Lower leg skin (tissue), 4 donors: Measurements from ENCODE around the gene C9orf152. TPM values are rescaled to one million over a fixed set of nuclear protein-coding genes. Genes with fewer than 3 reads are reported as not detected.
A peak's percentile ranks its signal among the peaks of the same experiment; 100 is the strongest.

Experiments
- DNase-seq, 2 donors: peaks; one replicate each; pipeline ENCODE4 v3.0.0-alpha.2; 2019; ENCODE audit warnings: low spot score in 2 of 2
- H3K4me3 ChIP-seq: fragments of 200-600 bp; sonication (generic); 2 replicates; pipeline ENCODE4 v1.5.1; 2017; ENCODE audit warnings: mild to moderate bottlenecking, low read depth; ENCODE audit not compliant: poor library complexity, severe bottlenecking
- CTCF ChIP-seq, 3 donors: fragments of 450-650 bp; IDR thresholded peaks; one replicate each; pipeline ENCODE4 v1.5.1; 2016; ENCODE audit warnings: antibody characterized with exemption in 3 of 3, mild to moderate bottlenecking in 3 of 3, moderate library complexity in 2 of 3
- POLR2A ChIP-seq, 2 donors: fragments of 450-650 bp; IDR thresholded peaks; one replicate each; pipeline ENCODE4 v1.6.1; 2016 to 2017; ENCODE audit warnings: antibody characterized with exemption in 2 of 2, mild to moderate bottlenecking in 1 of 2, moderate library complexity in 1 of 2
- WGBS, 2 donors: methylation state at CpG; one replicate each; pipeline ENCODE4 v1.1.5; 2018; 5-methylcytosine and 5-hydroxymethylcytosine counted together
- intact Hi-C: fragments of 100-400 bp; cut with DNase I; formaldehyde crosslinking; loops from one replicate; pipeline ENCODE4 v1.15.0; 2023; ENCODE audit warnings: low total_unique reads
- total RNA-seq, 4 donors: library from RNA; depleted of rRNA; stranded (reverse); fragments of >200 nt; gene quantifications; one replicate each; pipeline ENCODE4 v1.1.0, GENCODE V29; 2016

The C9orf152 gene, protein sequence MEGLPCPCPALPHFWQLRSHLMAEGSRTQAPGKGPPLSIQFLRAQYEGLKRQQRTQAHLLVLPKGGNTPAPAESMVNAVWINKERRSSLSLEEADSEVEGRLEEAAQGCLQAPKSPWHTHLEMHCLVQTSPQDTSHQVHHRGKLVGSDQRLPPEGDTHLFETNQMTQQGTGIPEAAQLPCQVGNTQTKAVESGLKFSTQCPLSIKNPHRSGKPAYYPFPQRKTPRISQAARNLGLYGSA
- total RNA-seq: 10 to 100 TPM in 2 of 4 donors, 1 to 10 TPM in 2; 4.1 to 15.7 (median 8.4) TPM

DNA sequence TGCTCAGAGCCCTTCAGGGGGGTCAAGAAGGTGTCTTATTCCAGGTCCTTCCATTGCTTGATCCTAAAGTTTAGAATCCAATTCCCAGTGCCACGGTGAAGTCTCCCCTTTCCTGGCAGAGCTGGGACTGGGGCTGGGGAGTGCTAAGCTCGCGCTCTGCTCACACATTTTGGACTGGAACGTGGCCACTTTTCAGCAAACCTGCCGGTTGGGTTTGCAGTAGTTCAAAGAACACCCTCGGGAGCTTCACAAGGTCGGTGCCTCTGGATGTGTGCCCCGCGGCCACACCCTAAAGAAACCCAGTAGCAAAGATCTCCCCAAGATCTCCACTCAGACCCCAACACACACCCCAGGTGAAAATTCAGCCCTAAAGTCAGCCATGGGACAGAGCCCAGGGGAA, at the start of gene C9orf152:
Gene C9orf152 (minus strand): TSS at position 129 of the 400 bp plus-strand sequence. CDS start 580 bp downstream, outside the sequence.
- 53 to 54% methylated on average over 9 of the region's 9 CpGs for WGBS, 2 donors
- TF ChIP-seq POLR2A (IDR thresholded peaks at IDR 0.05) (no peak), CTCF (IDR thresholded peaks at IDR 0.05) (no peak)
- H3K4me3 ChIP-seq: no peak within 1 kb of the TSS
- intact Hi-C loops: no loop called here
- peak in 1 of 2 donors; percentile 38 for DNase-seq

DNA sequence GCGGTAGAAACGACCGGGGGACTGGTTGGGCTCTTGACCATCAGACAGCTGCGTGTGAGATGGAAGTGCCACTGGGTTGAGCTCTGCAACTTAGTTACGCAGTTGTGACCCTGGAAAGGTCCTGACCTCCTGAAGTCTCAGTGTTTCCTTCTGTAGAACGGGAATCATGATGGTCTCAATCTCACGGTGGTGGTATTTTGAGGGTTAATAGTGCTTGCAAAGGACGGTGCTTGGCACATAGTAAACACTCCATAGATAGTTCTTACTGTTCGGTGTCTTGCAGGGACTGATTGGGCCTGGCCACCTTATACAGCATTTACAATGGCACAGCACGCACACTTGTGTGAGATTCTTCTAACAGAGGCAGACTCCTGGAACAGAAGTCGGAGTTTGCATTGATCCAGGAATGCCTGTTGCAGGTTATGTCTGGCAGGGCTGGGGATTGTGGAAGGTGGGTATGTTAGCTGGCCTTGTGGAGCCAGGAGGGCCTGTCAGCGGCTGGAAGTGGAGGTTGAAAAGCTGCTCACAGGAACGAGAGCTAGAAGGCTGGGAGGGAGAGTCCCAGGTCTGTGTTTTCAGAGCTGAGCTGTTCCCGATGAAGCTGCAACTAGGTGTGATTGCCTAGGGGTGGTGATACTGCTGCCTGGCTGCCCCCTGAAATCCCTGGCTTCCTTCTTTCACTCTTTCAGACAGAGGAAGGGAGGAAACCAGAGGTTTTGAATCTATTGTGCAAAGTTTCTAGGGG, 49.3 kb upstream of the C9orf152 start:
- DNase-seq: no peak
- peak overlapping the region; percentile 88 for H3K4me3 ChIP-seq
- 9 to 15% methylated on average over 14 of the region's 14 CpGs for WGBS, 2 donors
- TF ChIP-seq POLR2A (IDR thresholded peaks at IDR 0.05) (no peak), CTCF (IDR thresholded peaks at IDR 0.05) (no peak)
- intact Hi-C loops: loop anchor here (10.0 kb wide), 1 partner anchor 98 kb away; no protein-coding TSS in a partner anchor

- WGBS, 2 donors: 1% methylated on average over 46 to 48 of the region's 65 CpGs
- TF ChIP-seq POLR2A (IDR thresholded peaks at IDR 0.05): peak in 1 of 2 donors; percentile 20
- no peak for TF ChIP-seq CTCF (IDR thresholded peaks at IDR 0.05)
- peak; percentile 86 to 98 for DNase-seq
- intact Hi-C loops: loop anchor here (10.0 kb wide), 1 partner anchor 98 kb away; no protein-coding TSS in a partner anchor
- peak within 1 kb of the TSS; percentile 88 for H3K4me3 ChIP-seq
Observed at GRCh38 chr9:110256380-110257096, 48.6 kb upstream of the C9orf152 start, which contains the start of gene TXN. Gene TXN, minus strand, starts transcription at chr9:110256507. Its CDS starts 72 bp downstream, at chr9:110256435.

DNA sequence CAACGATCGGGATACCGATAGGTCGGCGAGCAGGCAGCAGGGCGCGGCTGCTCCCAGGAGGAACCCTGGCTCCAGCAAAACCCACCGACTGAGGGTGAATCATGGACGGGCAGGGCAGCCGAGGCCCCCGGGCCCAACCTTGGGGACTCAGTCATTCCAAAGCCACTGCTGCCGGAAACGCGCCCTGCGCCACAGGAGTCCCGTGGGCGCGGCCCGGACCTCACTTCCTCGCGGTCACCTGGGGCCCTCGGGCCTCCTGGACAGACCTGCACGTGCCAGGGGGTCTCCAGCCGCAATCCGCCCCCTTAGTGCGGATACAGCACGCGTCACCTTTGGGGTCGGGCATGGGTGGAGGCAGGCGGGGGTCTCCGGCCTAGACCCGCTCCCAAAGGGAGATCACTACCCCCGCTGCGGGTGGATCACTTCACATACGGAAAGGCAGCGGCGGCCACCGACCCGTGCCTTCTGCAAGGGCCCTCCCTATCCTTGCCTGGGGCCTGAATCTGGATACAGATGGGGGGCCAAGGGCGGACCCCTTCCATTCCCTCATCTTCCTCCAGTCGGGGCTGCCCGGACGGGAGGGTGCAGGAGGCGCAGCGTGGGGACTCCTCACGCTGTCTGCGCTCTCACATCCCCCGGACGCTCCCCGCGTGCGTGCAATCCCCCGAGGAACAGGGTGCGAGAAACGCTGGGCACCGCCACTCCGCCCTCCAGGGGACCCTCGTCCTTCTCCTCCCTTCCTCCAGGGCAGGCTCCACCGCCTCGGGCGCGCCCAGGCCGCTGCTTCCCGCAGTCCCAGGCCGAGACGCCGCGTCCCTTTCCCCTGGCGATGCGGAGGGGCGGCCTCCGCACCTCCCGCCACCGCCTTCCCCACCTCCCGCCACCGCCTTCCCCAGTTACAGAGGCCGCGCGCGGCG, 47.8 kb upstream of the C9orf152 start:
- WGBS, 2 donors: 0 to 1% methylated on average over 4 to 65 of the region's 81 CpGs
- TF ChIP-seq CTCF (IDR thresholded peaks at IDR 0.05) (no peak), POLR2A (IDR thresholded peaks at IDR 0.05) (no peak)
- peak overlapping the region; percentile 88 for H3K4me3 ChIP-seq
- peak; percentile 44 to 95 for DNase-seq
- intact Hi-C loops: loop anchor here (10.0 kb wide), 1 partner anchor 99 kb away; no protein-coding TSS in a partner anchor

- peak overlapping the region; percentile 88 for H3K4me3 ChIP-seq
- TF ChIP-seq CTCF (IDR thresholded peaks at IDR 0.05) (no peak), POLR2A (IDR thresholded peaks at IDR 0.05) (no peak)
- intact Hi-C loops: loop anchor here (10.0 kb wide), 1 partner anchor 100 kb away; no protein-coding TSS in a partner anchor
- DNase-seq: no peak
- 6 to 7% methylated on average over 17 of the region's 17 CpGs for WGBS, 2 donors
Observed at GRCh38 chr9:110255034-110255462, 47.1 kb upstream of the C9orf152 start.
